Measurements from ENCODE around the gene FNDC5.

The FNDC5 gene

DNA sequence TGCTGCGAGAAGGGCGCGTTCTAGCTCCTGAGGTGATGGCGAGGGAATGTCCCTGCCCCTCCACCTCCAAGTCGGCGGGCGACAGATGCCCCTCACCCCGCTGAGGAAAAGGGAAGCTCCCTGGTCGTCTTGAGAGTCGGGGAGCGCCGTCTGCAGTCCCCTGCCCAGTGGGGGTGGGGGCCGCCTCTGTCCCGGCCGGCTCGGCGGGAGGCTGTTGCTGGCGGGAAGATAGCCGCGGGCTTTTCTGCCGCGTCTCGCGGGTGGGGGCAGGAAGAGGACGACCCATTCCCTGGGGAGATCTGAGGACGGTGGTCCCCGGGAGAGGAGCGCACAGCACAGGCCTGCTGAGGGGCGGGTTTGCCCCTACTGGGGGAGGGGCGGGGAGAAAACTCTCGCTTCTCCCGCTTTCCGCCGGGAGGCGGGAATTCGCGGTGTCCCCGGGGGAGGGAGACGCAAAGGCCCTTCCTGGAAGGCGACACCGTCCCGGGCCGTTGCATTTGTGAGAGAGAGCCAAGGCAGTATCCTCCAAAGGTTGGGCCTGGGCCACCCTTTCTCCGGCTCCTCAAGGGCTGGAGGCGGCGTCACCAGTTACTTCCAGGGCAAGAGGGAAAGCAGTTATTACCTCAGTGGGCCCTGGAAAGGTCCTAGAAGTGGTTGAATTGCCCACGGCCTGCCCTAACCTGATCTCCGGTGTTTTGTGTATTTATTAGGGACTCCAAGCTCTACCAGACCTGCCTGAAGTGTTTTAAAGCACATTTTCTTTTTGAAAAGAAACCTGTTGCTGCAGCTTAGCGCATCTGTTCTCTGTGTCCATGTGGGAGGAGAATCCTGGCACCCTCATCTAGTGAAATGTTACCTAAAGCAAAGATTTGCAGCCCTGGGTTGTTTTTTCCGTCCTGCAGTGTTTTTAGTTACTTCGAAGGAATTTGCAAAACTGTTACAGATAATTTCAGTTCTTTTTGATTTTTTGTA is 52.6 kb downstream of the FNDC5 start:
- in situ Hi-C loops (cut with MboI; ENCODE audit: low sequenced_read_pairs), result no loop called here

DNA sequence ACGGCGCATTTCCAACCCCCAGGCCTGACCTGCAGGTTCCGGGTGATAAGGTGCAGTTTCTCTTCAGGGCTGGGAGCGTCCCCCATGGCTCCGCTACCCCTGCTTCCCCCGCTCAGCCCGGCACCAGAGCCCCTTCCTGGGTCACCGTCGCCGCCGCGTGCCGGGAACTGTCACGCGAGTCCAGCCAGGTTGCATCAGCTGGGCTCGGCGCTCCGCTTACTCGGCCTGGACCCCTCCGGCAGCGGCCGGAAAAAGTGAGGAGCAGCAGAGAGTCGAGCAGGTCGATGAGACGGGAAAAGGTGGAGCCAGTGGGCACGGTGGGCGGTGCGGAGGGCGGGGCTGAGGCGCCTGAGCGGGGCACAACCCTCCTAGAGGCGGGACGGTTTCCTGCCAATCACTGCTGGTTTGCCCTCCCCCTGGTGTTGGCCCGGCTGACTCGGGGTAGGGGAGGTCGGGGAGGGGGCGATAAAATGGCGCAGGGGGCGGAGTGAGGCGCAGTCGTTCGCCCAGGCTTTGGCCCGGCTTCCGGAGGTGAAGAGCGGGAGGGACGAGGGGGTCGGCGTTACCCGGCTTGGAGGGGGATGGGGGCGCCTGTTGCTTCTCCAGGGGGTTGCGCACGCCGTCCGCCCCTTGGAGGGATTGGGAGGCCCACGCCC is 53.4 kb downstream of the FNDC5 start, which contains the start of the genes S100PBP and YARS1:
S100PBP (plus strand) TSS at position 495 of the 656 bp plus-strand sequence. CDS start 8,447 bp downstream, outside the sequence.
YARS1 (minus strand) TSS at position 200 of the 656 bp plus-strand sequence; CDS start at position 86, 114 bp downstream.
- in situ Hi-C loops (cut with MboI; ENCODE audit: low sequenced_read_pairs), result no loop called here

DNA sequence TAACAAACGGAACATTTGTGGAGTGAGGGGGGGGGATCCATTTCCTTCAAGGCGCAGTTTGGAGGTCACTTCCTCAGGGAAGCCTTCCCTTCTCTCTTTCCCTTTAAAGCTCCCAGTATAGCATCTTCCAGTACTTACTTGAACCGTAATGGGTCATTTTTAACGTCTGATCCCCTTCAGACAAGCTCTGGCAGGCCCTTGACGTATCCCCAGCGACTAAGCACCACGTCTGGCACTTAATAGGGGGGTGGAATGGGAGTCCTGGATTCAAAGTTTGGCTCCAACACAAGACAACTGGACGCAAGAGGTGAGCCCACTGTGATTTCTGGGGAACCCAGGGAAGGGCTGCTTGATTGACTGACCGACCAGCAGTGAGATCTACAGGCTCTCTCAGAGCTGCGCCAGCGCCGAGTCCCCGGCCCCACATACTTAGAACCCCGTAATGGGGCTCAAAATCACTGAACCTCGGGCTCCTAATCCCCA is 54.0 kb downstream of the FNDC5 start:
- in situ Hi-C loops (cut with MboI; ENCODE audit: low sequenced_read_pairs), result no loop called here

DNA sequence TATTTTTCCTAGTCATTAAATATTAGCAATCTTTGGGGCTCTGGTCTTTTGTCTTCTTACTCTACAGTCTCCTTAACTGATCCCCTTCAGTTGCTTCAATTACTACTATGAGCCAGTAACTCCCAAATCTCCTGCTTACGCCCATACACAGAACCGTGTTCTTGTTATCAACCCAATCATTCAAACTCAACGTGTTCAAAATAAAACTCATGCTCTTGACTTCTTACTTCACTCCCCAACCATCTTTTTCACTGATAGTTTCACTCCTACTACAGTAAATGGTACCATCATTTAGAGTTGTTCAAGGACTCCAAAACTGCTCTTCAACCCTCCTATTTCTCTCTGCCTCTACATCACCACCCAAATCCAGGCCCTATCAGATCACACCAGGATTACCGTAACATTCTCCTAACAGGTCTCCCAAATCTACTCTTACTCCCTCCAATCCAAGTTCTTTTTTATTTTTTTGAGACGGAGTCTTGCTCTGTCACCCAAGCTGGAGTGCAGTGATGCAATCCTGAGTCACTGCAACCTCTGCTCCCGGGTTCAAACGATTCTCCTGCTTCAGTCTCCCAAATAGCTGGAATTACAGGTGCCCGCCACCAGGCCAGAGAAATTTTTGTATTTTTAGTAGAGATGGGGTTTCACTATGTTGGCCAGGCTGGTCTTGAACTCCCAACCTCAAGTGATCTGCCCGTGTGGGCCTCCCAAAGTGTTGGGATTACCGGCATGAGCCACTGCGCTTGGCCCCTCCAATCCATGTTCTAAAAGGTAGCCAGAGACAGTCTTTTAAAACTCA is 56.6 kb downstream of the FNDC5 start:
- in situ Hi-C loops (cut with MboI; ENCODE audit: low sequenced_read_pairs), result no loop called here

Measured in HL-60/S4 treated with retinoic acid at 250 ng/mL for 4 days and 3 days (cell line).